H1 (cell line): Measurements from ENCODE around the gene FBLN2.
A peak's percentile ranks its signal among the peaks of the same experiment; 100 is the strongest.

Experiments
- POLR2A ChIP-seq, 2 experiments: IDR thresholded peaks; 1 replicate in 1 of 2; 2 replicates in 1 of 2; pipeline ENCODE4 v1.6.1; 2011; ENCODE audit warnings: low read depth in 2 of 2, low read length in 2 of 2, mild to moderate bottlenecking in 2 of 2; ENCODE audit errors: control extremely low read depth in 1 of 2
- RFX5 ChIP-seq: IDR thresholded peaks from 2 replicates; pipeline ENCODE4 v1.6.1; 2011; ENCODE audit warnings: low read depth, low read length, improper control_type of control experiment, borderline replicate concordance
- YY1 ChIP-seq: IDR thresholded peaks from 2 replicates; pipeline ENCODE4 v1.6.1; 2011; ENCODE audit warnings: low read depth, mild to moderate bottlenecking, low read length

GRCh38 chr3:13648060-13649001 is 99.4 kb downstream of the FBLN2 start:
- TF ChIP-seq YY1 (0 out of 2 replicates have a peak, but pooled peaks have one; percentile 20), POLR2A (IDR thresholded peaks at IDR 0.05; ENCODE audit: control extremely low read depth in 1 of 2, low read depth in 2 of 2, low read length in 2 of 2) (no peak), RFX5 (no peak)
